ENCODE data around the gene IL5RA.

Gene IL5RA

DNA sequence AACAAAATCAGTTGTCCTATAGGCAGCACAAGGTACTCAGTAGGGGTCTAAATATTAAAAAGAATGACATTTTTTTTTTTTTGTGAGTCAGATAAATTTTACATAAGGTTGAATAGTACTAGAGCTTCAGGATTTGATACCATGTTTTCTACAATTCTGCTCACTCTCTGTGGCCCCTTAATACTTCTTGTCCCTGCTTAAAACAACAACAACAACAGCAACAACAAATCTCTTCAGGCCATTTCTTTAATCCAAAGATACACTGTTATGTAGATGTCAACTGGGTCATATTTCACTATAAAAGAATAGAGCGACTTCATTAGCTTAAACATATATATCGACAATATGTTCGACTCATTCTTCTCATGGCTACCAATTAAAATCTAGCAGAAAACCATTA lies 3.0 kb downstream of the IL5RA start:
- DNase-seq: no peak

DNA sequence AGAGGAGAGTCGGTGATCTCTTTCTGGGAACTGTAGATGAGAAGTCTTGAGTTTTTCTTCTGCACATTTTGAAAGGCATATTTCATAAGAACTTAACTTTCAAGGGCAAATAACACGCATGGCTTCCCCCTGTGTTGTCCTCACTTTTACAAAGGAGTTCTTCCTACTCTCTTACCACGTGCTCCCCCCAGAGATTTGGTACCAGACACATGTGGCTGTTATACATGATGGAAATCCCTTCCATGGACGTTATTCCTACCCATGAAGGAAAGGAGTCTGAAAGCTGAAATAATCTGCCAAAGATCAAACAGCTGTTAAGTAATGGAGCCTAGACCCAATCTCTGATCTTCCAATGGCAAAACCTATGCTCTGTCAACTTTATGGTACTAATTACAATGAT lies 4.4 kb downstream of the IL5RA start:
- no peak for DNase-seq

GRCh38 chr3:3105246-3105645 lies 4.9 kb downstream of the IL5RA start:
- DNase-seq: no peak

- DNase-seq: no peak
Observed at GRCh38 chr3:3102751-3103150, 7.4 kb downstream of the IL5RA start.

- DNase-seq: no peak
Observed at GRCh38 chr3:3101660-3102458, 8.3 kb downstream of the IL5RA start.

DNA sequence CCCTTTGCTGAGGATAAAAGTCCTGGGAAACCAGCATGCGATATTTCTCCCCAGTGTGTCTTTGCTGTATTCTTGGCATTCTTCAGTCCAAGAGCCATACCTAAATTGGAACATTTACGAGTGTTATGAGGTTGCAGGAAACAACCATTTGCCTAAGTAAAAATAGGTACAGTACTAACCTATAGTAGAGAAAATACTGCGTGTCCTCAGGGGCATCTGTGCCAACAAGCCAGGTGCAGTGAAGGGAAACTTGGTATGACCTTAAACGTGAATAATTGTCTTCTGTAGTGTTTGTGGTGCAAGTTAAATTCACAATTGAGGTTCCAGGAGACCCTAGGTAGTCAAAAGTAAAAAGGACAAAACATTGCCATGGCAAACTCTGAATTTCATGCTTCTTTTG lies 12.2 kb downstream of the IL5RA start:
- DNase-seq: no peak

DNA sequence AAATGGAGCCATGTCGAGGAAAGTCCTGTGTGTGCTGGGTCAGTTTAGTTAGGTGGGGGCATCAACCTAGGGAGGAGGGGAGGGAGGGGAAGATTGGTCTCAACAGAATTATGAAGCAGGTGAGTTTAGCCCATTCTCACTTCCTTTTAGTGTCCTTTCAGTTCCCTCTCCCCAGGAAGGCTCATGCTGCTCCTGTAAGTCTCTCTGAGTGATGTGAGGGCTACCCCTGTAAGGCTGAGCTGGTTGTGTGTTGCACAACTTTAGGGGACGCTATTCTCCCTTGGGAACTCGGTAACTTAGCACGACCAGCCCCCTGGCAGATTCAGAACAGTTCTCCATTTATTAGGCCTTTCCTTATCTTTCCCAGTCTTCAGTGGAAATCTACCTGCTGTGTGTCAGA lies 21.2 kb downstream of the IL5RA start:
- DNase-seq: no peak

DNA sequence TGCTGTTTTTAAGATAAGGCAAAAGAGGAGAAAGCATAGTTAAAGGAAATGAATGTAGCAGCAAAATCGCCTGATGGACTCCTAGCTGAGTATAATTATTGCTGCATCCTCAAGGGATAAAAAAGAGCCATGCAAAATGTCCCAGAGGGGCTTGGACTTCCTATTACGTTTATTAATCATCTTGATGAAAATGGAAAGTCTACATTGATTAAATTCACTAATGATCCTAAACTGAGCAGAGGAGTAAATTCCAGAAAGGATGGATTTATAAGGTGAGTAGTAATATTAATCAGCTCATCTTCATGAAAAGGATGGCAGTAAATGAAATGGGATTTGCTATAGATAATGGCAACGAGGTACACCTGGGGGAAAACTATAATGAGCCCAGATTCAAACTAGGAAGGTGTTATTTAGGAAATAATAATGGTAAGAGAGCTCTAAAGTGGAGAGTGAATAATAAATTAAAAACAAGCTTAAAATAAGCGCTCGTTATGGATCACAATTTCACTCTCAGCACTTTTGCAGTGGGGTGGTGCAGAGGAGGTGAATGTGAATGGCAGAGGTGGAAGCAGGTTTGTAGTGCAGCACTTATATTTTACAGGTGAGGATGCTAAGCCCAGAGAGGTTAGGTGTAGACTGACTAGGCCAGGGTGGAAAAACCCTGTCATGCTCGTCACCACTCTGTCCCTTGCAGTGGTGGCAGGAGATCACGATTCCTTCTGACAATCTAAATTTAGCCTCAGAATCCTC lies 22.3 kb downstream of the IL5RA start:
- DNase-seq: no peak

DNA sequence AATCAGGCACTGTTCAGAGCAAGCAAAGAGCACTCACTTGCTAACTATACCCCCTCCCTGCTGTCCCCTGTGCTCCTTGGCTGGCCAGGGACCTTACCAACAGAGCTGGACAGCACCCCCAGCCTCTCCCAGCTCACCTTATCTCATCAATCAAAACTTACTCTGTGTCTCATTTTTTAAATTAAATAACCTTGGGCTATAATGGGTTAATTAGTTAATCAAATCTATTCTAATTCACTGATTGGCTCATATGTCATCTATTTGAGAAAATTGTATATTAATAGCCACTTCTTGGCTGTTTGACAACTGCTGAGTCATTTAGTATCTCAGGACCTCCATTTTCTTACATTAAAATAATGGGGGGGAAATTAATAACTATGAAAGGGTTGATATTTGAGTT lies 22.9 kb downstream of the IL5RA start:
- no peak for DNase-seq

- DNase-seq: no peak
Observed at GRCh38 chr3:3086239-3086638, 23.9 kb downstream of the IL5RA start.

DNA sequence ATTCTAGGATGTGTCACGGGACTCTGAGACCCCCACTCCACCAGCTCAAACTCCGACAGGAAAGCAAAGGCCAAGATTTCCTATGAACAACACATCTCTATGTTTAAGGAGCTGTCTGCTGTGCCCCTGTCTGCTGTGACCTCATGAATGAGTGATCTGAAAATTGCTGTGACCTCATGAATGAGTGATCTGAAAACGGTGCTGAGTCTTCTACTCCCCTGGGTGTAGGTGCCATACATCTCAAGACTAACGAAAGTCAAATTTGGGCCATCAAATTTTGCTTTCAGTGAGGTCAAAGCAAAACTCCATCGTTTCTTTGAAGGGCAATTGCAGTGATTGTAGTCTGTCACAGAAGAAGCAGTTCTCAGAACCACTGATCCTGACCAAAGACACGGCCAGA lies 24.4 kb downstream of the IL5RA start:
- DNase-seq: no peak

GRCh38 chr3:3084890-3085289 lies 25.3 kb downstream of the IL5RA start:
- DNase-seq: no peak

- no peak for DNase-seq
Observed at GRCh38 chr3:3082234-3082924, 27.8 kb downstream of the IL5RA start.

- no peak for DNase-seq
Observed at GRCh38 chr3:3081381-3082233, 28.6 kb downstream of the IL5RA start.

- DNase-seq: no peak
Observed at GRCh38 chr3:3080309-3080708, 29.9 kb downstream of the IL5RA start.

GRCh38 chr3:3074551-3075257 lies 35.5 kb downstream of the IL5RA start:
- DNase-seq: no peak

- no peak for DNase-seq
Observed at GRCh38 chr3:3071136-3071535, 39.0 kb downstream of the IL5RA start.

DNA sequence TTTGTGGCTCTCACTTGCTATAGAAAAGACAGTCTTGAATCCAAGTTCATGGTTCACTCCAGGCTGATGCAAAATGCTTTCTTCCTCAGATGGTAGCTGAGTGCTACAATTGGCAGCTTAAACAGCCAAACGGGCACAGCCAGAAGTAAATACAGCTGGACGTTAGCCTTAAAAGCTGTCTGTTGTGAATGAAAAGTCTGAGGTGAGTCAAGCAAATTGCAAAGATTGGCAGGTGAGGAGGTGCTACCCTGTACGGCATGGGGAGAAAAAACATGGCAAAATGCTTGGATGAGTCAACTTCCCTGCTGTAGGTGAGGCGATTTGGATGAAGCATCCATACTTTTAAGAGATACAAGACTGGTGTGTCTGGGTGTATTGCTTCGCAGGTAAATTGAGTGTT lies 40.5 kb downstream of the IL5RA start:
- no peak for DNase-seq

- DNase-seq: no peak
Observed at GRCh38 chr3:3068358-3068881, 41.8 kb downstream of the IL5RA start.

DNA sequence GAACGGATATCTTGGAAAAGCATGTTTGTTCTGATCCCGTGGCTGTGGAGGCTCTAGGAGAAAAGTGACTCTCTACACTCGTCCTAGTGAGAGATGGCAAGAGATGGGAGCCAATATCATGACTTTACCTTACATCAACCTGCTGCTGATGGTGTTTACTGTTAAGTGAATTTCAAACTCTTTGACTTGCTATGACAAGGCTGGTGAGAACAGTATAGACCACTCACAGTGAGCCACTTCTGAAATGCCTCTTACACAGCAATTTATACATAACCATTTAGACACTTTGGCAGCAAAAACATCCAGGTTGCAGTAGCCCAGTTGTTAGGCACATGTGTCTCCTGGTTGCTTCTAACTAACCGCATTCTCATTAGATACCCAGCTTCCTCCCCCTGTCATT lies 43.3 kb downstream of the IL5RA start:
- no peak for DNase-seq

GRCh38 chr3:3066378-3066777 lies 43.8 kb downstream of the IL5RA start:
- no peak for DNase-seq

- no peak for DNase-seq
Observed at GRCh38 chr3:3065876-3066275, 44.3 kb downstream of the IL5RA start.
